NCI-H2196 treated with DMSO at 0.1 percent for 48 hours (cell line): Measurements from ENCODE around the gene POLR2F.

Experiments
- DNase-seq: peaks from one replicate; lab custom pipeline; 2025; ENCODE audit not compliant: unreplicated experiment; lab: John Stamatoyannopoulos, UW

The POLR2F gene

DNA sequence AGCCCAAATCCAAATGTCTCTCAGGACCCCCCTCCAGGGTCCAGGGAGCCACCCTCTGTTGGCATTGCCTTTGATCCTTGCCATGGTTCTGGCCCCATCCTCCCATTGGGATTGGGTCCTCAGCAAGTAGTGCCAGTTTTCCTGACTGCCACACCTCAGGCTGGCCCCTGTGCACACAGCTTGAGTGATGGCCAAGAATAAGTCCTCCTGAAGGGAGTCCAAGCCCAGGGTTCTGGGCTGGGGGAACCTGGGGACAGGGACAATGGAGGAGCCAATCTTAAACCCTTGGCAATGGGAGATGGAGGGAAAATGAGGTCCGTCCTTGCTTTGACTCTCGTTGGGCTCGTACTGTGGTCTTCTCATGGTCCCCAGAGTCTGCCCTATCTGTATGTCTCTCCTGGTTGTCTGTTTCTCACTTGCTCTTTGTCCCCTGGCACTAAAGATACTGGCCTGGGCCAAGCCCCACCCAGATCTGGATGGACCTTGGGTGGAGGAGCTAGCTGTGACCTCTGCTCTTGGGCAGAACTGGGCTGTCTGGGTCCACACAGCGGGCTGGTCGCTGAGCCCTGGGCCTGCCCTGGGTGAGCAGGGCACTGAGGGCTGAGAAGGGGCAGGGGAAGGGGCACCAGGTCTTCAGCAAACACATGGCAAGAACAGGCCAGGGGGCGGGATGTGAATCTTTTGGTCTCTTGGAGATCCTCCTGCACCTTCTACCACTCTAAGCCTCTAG, 27.9 kb downstream of the POLR2F start:
- no peak for DNase-seq

DNA sequence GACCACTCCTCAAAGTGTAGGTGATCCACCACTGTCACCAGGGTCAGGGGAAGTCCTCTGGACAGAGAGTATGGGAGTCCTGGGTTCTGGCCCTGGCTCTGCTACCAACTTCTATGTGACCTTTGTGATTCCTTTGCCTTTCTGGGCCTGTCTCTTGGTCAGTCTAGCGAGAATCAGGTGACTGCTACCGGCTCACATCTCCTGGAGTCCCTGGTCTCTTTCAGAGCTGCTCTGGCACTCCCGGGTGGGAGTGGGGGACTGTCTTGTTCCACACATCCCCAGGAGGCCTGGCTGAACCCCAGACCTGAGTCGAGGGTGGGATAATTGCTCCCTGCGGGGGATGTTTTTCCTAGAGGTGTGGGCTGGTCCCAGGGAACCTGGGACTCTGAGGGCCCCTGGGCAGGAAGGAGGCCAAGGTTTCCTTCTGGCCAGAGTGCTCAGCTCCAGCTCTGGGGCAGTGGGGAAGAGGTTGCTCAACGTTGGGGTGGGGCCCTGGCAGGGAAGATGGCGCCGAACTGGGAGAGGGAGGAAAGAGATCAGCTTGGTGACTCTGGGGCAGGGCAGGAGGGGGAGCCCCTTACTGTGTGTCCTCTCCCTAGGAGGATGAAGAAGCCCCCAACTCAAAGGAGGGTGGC, 28.8 kb downstream of the POLR2F start:
- DNase-seq, result no peak

DNA sequence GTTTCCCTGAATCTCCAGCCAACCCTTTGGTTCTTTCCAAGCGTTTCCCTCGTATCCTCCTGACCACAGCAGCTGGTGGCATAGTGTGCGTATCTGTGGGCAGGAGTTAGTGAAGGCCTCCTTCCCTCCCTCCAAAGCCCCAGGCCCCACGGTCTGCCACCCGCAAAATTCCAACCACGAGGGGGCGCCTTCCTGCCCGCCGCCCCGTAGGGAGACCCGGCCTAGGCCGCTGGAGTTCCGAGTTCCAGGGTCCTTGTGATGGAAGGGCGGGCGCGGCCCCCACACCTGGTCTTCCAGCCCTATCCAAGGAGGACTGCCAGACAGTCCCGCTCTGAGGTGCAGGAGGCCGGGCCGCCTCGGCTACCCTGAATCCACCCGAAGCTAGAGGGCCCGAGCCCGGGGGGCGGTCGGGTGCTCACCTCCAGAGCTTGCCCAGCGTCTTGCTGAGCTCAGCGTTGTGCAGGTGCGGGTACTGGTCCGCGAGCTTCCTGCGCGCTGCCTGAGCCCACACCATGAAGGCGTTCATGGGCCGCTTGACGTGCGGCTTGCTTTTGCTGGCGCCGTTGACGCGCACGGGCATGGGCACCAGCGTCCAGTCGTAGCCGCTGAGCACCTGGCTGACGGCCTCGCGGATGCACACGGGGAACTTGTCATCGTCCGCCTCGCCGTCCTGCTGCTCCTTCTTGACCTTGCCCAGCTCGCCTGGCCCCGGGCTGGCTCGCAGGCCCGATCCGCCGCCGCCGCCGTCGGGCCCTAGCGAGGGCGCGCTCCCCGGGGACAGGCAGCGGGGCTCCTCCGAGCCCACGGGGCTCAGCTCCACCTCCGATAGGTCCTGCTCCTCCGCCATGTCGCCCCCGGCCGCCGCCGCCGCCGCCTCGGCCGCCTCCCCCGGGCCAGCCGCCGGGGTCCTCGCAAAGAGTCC, 29.7 kb downstream of the POLR2F start:
- DNase-seq, result no peak

DNA sequence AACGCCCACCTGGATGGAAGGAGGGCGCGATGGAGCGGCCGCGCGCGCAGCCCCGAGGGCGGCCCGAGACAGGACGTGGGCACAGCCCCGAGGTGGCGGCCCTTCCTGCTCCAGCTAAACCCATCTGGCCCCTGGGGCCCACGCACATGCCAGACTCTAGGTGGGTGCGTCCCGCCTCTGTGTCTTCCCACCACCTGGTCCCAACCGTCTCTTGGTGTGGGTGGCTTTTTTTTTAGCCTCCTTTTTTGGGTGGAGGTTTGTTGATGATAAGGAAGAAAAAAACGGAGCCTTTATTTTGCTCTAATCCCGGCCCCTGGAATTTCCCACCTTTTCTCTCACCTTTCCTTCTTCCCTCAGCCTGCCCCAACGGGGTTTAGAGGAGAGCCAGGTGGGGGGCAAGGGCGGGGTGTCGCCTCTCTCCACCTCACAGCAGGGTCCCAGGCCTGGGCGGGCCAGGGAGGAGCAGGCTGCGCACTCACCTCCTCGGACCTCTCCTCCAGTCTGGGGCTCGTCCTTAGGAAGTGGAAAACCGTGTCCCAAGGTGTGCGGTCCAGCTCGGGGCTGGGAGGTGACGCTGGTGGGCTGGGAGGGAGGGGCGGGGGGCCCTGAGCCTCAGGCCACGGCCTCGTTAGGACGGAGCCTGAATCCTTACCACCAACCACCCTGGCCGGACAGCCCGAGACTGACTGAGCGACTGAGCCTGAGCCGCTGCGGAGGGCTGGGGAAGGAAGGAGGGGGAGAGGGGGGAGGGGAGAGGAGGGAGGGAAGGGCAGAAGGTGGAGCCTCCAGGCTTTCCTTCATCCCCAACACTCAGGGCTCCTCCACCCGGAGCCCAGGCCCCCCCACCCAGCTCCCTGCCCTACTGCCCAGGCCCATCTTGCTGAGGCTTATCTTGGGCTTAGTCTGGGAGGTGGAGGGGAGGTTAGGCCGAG, 30.6 kb downstream of the POLR2F start, which contains the start of gene SOX10:
TSS of gene SOX10 (minus strand) at position 696 of the 932 bp plus-strand sequence. CDS start 771 bp downstream, outside the sequence.
- DNase-seq, result no peak

DNA sequence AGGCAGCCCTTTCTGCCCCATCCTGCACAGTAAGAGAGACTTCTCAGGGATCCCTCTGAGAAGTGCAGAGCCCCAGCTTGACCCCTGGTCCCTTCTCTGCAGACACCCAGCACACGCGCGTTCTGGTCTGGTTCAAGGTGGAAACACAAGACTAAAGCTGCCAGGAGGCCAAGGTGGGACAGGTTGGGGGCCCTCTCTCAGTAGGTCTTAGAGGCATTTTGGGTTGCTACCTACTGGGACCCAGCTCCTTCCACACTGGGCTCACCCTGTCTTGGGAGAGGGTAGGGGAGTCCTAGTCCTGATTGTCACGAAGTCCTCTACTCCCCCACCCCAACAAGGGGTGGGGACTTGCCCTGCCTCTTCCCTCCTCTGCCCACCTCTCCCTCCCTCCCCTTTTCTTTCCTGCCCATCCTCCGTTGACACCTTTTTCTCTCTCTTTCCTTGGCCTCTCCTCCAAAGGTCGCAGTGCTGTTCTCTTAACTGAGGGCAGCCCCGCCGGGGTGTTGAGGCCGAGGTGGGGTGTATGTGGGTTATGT, 31.6 kb downstream of the POLR2F start:
- DNase-seq, result no peak

DNA sequence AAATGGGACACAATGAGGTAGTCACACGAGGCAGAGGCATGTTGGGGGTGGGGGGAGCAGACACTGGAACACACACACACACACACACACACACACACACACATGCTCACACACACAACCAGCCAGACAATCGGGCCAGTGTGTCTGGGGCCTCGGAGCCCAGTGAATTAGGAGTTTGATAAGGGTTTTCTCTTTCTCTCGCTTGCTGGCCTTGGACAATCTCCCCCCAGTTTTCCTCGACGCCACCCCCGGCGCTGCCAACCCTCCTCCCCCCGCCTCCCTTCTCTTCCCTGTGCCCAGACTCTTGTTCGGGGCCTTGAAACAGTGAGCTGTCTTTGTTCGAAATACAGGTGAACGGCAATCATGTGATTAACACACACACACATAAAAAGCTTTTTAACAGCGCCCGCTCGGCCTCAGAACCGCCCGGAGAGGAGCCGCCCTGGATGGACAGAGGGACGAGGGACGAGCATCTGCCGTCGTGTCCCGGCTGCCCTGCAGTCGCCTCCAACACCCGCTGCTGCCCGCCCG, 32.3 kb downstream of the POLR2F start:
- DNase-seq, result no peak

DNA sequence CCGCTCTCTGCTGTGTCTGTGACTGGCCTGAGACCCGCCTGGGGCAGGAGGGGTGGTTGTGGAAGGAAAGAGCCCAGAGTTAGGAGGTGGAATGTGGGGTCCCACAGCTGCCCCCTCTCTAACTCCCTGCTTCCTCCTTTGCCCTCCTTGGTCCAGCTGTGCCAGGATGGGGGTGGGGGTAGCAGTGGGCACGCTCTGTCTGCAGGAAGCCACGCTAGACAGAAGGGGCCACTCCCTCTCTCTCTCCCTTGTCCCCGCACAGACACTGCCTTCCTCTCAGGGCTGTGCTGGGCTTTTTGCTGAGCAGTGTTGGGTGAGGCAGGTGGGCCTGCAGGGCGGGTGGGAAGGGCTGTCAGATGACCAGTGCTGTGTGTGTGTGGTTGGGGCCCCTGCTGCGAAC, 32.9 kb downstream of the POLR2F start:
- no peak for DNase-seq

DNA sequence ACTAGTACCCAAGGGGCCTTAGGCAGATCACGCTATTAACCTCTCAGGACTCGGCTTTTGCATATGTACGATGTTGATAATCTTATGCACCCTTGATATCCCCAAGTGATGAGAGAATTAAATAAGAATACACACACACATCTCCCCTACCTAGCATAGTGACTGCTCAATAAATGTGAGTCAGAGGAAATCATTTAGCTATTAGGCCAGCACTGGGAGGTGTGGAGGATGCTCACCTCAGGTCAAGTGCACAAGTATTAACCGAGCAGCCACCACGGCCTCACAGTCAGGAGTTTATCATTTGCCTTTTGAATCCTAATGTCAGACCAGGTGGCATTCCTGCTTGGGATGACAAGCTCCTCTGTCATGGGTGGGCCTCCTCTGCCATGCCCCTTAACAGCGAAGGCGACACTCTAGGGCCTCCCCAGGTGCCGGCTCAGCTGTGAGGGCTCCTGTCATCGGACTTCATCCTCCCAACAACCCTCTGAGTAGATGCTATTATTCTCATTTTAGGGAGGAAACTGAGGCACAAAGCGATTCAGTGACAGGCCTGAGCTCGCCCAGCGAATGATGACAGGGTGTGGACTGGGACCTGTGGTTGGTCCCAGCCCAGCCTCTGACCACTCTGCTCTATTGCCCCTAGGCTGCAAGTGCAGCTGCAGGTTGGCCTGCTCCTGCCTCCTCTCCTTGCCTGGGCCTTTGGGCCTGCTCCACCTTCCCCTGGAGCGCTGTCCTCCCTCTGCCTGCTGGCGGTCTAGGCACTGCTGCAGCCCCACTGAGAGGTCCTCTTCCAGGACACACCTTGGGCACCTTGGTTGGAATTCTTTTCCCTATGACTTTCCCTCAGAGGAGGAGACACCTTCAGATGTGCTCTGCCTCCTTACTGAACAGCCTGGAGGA, 35.9 kb downstream of the POLR2F start:
- no peak for DNase-seq

DNA sequence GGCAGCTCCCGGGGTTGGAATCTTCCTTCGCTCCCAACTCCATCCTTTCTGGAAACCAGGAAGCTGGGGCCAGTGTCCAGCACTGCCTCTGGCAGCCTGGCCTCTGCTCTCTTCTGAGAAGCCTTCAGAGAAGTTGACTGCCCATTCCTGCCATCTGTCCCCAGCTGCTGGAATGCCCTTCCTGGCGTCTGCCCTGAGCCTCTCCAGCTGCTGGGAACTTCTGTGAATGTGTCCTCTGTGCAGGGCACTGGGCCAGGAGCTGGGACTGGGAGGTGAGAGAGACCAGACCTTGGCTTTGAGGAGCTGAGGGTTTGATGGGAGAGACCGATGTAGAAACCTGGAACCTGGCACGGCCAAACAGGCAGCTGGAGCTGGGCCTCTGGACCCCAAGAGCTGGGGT, 36.8 kb downstream of the POLR2F start:
- no peak for DNase-seq

DNA sequence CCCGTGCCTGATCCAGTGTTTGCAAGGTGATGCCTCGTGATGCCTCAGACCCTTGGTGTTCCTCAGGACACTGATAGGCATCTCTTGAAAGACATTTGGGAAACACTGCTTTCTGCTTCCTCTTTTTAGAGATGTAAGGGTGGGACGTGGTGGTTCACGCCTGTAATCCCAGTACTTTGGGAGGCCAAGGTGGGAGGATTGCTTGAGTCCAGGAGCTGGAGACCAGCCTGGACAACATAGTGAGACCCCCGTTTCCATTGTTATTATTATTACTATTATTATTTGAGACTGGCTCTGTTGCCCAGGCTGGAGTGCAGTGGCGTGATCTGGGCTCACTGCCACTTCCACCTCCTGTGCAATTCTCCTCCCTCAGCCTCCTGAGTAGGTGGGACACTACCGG, 37.4 kb downstream of the POLR2F start:
- DNase-seq, result no peak

DNA sequence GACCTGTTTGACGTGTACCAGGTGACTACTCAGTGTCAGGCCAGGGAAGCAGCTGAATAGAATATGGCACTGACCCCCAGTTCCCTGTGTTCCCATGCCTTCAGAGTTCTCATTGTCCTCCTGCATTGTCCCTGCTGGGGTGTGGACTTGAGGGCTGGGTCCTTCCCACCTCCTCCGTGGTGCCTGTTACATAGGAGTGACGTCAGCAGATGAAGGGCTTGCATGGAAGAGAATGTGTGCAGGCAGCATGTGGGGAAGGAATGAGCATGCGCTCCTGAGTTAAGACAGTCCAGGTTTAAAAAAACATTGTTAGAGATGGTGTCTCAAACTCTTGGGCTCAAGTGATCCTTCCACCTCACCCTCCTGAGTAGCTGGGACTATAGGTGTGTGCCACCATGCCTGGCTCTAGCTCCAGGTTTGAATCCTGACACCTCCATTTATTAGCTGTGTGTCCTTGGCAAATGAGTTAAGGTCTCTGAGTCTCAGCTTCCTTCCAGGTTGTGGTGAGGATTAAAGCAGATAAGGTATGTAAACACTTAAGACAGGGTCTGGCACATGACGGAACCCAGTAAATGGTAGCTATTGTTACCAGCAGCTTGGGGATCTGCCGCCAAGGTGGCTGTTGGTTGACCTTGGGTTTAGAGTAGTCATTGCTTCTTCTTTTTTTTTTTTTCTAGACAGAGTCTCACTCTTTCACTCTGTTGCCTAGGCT, 38.4 kb downstream of the POLR2F start:
- DNase-seq, result no peak

DNA sequence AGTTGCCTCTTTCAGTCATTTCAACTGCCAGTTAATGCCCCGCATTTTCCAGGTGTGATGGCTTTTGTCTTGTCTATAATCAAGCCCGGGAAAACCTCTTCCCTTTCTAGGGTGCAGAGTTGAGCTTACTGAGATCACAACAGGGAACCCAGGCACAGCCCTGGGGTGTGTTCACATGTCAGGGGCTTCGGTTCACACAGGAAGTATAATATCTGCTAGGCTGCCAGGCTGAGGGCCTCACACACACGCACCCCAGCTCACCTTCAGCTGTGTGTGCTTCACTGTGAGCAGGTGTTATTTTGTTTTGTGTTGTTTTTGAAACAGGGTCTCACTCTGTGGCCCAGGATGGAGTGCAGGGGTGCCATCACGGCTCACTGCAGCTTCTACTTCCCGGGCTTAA, 40.5 kb downstream of the POLR2F start:
- no peak for DNase-seq

DNA sequence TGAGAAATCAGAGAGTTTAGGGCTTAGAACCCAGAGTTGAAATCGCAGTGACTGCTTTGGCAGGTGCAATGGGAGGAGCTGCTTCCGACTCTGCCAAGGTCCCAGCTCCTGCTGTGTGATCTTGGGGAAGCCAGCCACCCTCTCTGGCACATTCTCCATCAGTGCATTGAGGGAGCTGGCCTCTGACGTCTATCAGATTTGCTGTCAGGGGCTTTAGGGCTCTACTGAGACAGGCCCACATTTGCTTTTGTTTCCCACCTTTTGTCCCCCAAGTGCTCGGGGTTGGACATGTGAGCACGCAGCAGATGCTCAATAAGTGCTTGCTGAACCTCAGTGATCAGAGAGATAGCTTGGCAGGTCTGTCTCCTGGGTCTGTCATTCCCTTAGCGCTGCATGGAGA, 41.5 kb downstream of the POLR2F start:
- no peak for DNase-seq

DNA sequence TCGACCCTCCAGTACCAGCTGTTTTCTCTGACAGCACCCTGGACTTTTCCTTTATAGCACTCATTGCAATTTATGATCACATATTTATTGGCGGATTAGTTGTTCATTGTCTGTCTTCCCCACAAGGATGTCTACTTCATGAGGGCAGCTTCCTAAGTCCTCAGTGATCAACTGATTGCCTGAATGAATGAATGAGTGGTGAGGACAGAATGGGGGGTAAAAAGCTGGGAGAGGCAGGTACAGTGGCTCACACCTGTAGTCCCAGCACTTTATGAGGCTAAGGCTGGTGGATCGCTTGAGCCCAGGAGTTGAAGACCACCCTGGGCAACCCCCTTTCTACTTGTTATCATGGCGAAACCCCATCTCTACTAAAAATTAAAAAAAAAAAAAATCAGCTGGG, 42.0 kb downstream of the POLR2F start:
- no peak for DNase-seq

DNA sequence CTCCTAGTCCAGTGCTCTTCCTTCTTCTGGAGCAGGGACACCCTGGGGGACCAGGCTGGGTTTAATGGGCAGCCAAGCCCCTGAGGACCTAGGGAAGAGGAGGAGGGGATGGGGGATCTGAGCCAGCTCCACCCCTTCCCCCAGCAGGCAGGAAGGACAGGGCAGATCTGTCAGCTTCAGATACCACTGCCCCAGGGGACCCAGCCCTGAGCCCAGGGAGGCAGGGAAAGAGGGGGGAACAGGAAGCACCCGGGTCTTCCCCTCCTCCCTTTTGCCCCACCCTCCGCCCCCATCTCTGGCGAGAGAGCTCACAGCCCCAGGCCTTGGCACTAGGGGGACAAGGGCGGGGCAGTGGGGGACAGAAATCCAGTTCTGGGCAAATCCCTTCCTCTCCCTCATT, 42.6 kb downstream of the POLR2F start:
- no peak for DNase-seq

DNA sequence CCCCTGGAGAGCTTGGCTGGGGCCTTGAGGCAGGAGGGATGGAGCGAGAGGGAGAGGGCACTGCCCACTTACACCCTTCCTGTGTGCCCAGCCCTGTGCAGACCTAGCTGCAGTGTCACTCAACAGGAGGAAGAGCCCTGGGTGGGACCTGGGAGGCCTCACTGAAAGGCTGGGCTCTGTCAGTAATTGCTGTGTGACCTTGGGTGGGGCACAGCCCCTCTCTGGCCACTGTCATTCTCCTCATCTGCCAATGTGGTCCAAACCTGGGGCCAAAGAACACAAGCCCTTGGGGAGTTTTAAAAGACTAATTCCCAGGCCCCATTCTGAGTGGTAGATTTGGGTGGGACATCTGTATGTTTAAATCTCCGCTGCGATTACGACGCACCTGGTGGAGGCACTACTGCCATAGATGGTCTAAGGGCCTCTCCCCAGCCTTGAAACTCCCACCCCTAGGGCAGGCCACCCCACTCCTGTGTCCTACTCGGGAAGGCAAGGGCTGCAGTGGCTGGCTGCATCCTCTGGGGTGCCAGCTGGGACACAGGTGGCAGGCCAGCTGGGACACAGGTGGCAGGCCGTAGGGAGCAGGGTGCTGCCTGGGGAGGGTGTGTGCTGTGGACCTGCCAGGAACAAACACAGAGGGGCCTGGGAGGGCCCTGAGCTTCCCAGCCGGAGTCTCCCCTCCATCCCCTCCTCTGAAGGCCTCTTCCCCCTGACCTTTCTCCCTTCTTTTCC, 43.2 kb downstream of the POLR2F start:
- DNase-seq, result no peak

DNA sequence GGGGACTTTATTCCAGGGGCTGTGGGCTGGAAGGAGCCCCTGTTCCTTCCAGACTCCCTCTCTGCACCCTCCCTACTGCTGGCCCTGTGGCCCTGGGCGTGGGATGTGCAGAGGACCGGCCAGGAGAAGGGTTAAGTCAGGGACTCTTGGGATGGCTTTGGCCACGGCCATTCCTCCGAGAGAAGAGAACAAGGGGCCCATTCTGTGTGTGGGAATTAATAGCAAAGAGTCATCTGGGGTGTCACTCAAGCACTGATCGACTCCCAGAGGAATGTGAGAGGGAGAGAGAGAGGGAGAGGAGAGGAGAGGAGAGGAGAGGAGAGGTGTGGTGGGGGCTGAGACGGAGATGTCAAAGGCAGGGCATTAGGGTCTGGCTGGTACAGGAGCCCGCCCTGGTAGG, 45.0 kb downstream of the POLR2F start:
- no peak for DNase-seq

DNA sequence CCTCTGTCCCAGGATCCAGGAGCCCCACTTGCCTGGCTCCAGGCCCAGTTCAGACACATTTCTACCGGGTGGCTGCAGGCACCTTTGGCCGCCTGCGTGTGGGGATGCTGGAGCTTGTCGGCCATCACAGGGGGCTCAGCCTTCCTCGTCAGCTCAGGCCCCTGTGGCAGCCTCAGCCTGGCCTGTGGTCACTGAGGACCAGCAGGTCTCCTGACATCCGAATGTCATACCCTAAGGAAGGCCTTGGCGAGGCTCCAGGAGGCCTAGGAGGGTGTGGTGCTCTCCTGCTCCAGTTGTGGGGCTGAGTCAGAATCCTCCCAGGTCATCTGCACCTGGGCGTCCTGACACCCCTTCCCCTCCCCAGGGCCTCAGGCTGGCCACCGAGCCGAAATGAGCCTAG, 45.7 kb downstream of the POLR2F start:
- no peak for DNase-seq
